ENCODE measurements around the gene TMEM135. TPM values are rescaled to one million over a fixed set of nuclear protein-coding genes. Genes with fewer than 3 reads are reported as not detected.

Gene TMEM135
- total and polyA plus RNA-seq, 2 donors (not counting 1 experiment from before 2014, with no cell fraction given), result 2.7 to 19.5 TPM

- ChIA-PET CTCF (no interaction called here), POLR2A (no interaction called here)
- ATAC-seq (ENCODE audit: low read depth) (no peak), DNase-seq (no peak)
- TF ChIP-seq EZH2 (IDR thresholded peaks at IDR 0.05; ENCODE audit: borderline replicate concordance, insufficient read depth, low read depth, low read length, poor library complexity, severe bottlenecking) (no peak), CTCF (IDR thresholded peaks at IDR 0.05) (no peak)
- H3K4me3 Mint-ChIP-seq, result no peak overlapping the region
- no peaks in the 10 kb centered on the region for H3K36me3 ChIP-seq (replicated peaks in 1 of 2; ENCODE audit: control extremely low read depth in 1 of 2, control insufficient read depth in 1 of 2, extremely low read depth in 1 of 2, insufficient read depth in 2 of 2, low read length in 1 of 2)
- H3K27ac ChIP-seq (ENCODE audit: low read length in 2 of 2), result no peak overlapping the region
- no peaks in the 10 kb centered on the region for H3K4me1 Mint-ChIP-seq
- intact Hi-C loops (cut with micrococcal nuclease), result no loop called here
- H3K27me3 Mint-ChIP-seq, result no peaks in the 10 kb centered on the region
- H3K79me2 ChIP-seq (ENCODE audit: control insufficient read depth, insufficient read depth, low read length), result no peaks in the 10 kb centered on the region
- H3K4me2 ChIP-seq (replicated peaks; ENCODE audit: low read depth, low read length, poor library complexity, severe bottlenecking), result no peak overlapping the region
- 33% methylated on average over 1 of the region's 1 CpG for WGBS (ENCODE audit: insufficient coverage)
- H3K4me1 ChIP-seq (ENCODE audit: control insufficient read depth in 2 of 2, insufficient read depth in 2 of 2, low read length in 2 of 2), result no peaks in the 10 kb centered on the region
- H4K20me1 ChIP-seq (ENCODE audit: control insufficient read depth, insufficient read depth, low read length, poor library complexity, severe bottlenecking), result no peaks in the 10 kb centered on the region
- H3K9me3 ChIP-seq (ENCODE audit: control extremely low read depth in 1 of 3, control insufficient read depth in 2 of 3, insufficient read depth in 1 of 3, low read length in 2 of 3), result no peaks in the 10 kb centered on the region
- H3K27me3 ChIP-seq (replicated peaks in 1 of 4; ENCODE audit: control extremely low read depth in 1 of 4, control insufficient read depth in 3 of 4, insufficient read depth in 4 of 4, low read length in 3 of 4), result no peaks in the 10 kb centered on the region
- H3K27ac Mint-ChIP-seq, result no peak overlapping the region
- H2AFZ ChIP-seq (ENCODE audit: insufficient read depth, low read depth, low read length, poor library complexity, severe bottlenecking), result peak overlapping the region; percentile 32
- H3K4me3 ChIP-seq (ENCODE audit: control extremely low read depth in 1 of 5, extremely low read depth in 1 of 5, insufficient read depth in 1 of 5, low read depth in 2 of 5, low read length in 4 of 5), result no peak overlapping the region
- no peaks in the 10 kb centered on the region for H3K9me3 Mint-ChIP-seq (ENCODE audit: insufficient read depth)
- H3K9ac ChIP-seq (ENCODE audit: low read length), result no peak overlapping the region
These were observed 25.1 kb upstream of the TMEM135 start for GRCh38 chr11:87012673-87013072.

GRCh38 chr11:87013912-87014825 is 23.6 kb upstream of the TMEM135 start:
- ATAC-seq (ENCODE audit: low read depth) (no peak), DNase-seq (no peak)
- H2AFZ ChIP-seq (ENCODE audit: insufficient read depth, low read depth, low read length, poor library complexity, severe bottlenecking), result no peak overlapping the region
- H3K27me3 ChIP-seq (replicated peaks in 1 of 4; ENCODE audit: control extremely low read depth in 1 of 4, control insufficient read depth in 3 of 4, insufficient read depth in 4 of 4, low read length in 3 of 4), result no peaks in the 10 kb centered on the region
- Mint-ChIP-seq H3K27me3 (no peaks in the 10 kb centered on the region), H3K4me1 (no peaks in the 10 kb centered on the region), H3K4me3 (no peak overlapping the region), H3K27ac (no peak overlapping the region), H3K9me3 (ENCODE audit: insufficient read depth) (no peaks in the 10 kb centered on the region)
- H3K79me2 ChIP-seq (ENCODE audit: control insufficient read depth, insufficient read depth, low read length), result no peaks in the 10 kb centered on the region
- H3K4me3 ChIP-seq (ENCODE audit: control extremely low read depth in 1 of 5, extremely low read depth in 1 of 5, insufficient read depth in 1 of 5, low read depth in 2 of 5, low read length in 4 of 5), result no peak overlapping the region
- POLR2A ChIA-PET, result no interaction called here
- intact Hi-C loops (cut with micrococcal nuclease), result no loop called here
- H3K9ac ChIP-seq (ENCODE audit: low read length), result no peak overlapping the region
- WGBS (ENCODE audit: insufficient coverage), result 79% methylated on average over 2 of the region's 5 CpGs
- H3K4me1 ChIP-seq (ENCODE audit: control insufficient read depth in 2 of 2, insufficient read depth in 2 of 2, low read length in 2 of 2), result no peaks in the 10 kb centered on the region
- no peak overlapping the region for H3K27ac ChIP-seq (ENCODE audit: low read length in 2 of 2)
- no peaks in the 10 kb centered on the region for H3K36me3 ChIP-seq (replicated peaks in 1 of 2; ENCODE audit: control extremely low read depth in 1 of 2, control insufficient read depth in 1 of 2, extremely low read depth in 1 of 2, insufficient read depth in 2 of 2, low read length in 1 of 2)
- H3K9me3 ChIP-seq (ENCODE audit: control extremely low read depth in 1 of 3, control insufficient read depth in 2 of 3, insufficient read depth in 1 of 3, low read length in 2 of 3), result no peaks in the 10 kb centered on the region
- no peak overlapping the region for H3K4me2 ChIP-seq (replicated peaks; ENCODE audit: low read depth, low read length, poor library complexity, severe bottlenecking)
- TF ChIP-seq CTCF (IDR thresholded peaks at IDR 0.05) (no peak), EZH2 (IDR thresholded peaks at IDR 0.05; ENCODE audit: borderline replicate concordance, insufficient read depth, low read depth, low read length, poor library complexity, severe bottlenecking) (no peak)
- CTCF ChIA-PET, result no interaction called here
- H4K20me1 ChIP-seq (ENCODE audit: control insufficient read depth, insufficient read depth, low read length, poor library complexity, severe bottlenecking), result no peaks in the 10 kb centered on the region
